Smooth muscle cell (in vitro differentiated cells): ENCODE results near the gene ZNF473. TPM values are rescaled to one million over a fixed set of nuclear protein-coding genes. Genes with fewer than 3 reads are reported as not detected.

ENCODE experiments used
- DNase-seq: peaks from one replicate; lab custom pipeline; 2025; ENCODE audit not compliant: unreplicated experiment; lab: John Stamatoyannopoulos, UW
- H2AFZ ChIP-seq: fragments of 200-600 bp; sonication (generic); 2 replicates; pipeline ENCODE4 v1.6.0; 2016; ENCODE audit warnings: antibody characterized with exemption, low read depth, mild to moderate bottlenecking
- H3F3A ChIP-seq: fragments of 200-600 bp; sonication (generic); 2 replicates; pipeline ENCODE4 v1.6.0; 2017; ENCODE audit warnings: antibody characterized with exemption, low read depth
- H3K27ac ChIP-seq: fragments of 200-600 bp; sonication (generic); 2 replicates; pipeline ENCODE4 v1.5.1; 2016; ENCODE audit warnings: low read depth, mild to moderate bottlenecking
- H3K27me3 ChIP-seq: fragments of 200-600 bp; sonication (generic); 2 replicates; pipeline ENCODE4 v1.6.1; 2016; ENCODE audit warnings: low read depth, mild to moderate bottlenecking
- H3K36me3 ChIP-seq: fragments of 200-600 bp; sonication (generic); 2 replicates; pipeline ENCODE4 v1.5.1; 2016; ENCODE audit warnings: low read depth
- H3K4me1 ChIP-seq: fragments of 200-600 bp; sonication (generic); 2 replicates; pipeline ENCODE4 v1.5.1; 2016; ENCODE audit warnings: low read depth
- H3K4me2 ChIP-seq: fragments of 200-600 bp; sonication (generic); 2 replicates; pipeline ENCODE4 v1.6.0; 2016; ENCODE audit warnings: mild to moderate bottlenecking
- H3K4me3 ChIP-seq: fragments of 200-600 bp; sonication (generic); 2 replicates; pipeline ENCODE4 v1.5.1; 2016; ENCODE audit warnings: mild to moderate bottlenecking
- H3K79me2 ChIP-seq: fragments of 200-600 bp; sonication (generic); 2 replicates; pipeline ENCODE4 v1.6.0; 2016; ENCODE audit warnings: low read depth, mild to moderate bottlenecking
- H3K9ac ChIP-seq: fragments of 200-600 bp; sonication (generic); 2 replicates; pipeline ENCODE4 v1.6.0; 2016; ENCODE audit warnings: low read depth
- H3K9me3 ChIP-seq: fragments of 200-600 bp; sonication (generic); replicated peaks from 2 replicates; pipeline ENCODE4 v1.5.1; 2016; ENCODE audit warnings: low read depth
- H4K20me1 ChIP-seq: fragments of 200-600 bp; sonication (generic); 2 replicates; pipeline ENCODE4 v1.6.0; 2016; ENCODE audit warnings: low read depth
- CTCF ChIP-seq: fragments of 200-600 bp; sonication (generic); IDR thresholded peaks from 2 replicates; pipeline ENCODE4 v1.5.1; 2017; ENCODE audit warnings: borderline replicate concordance, mild to moderate bottlenecking, antibody characterized with exemption; ENCODE audit not compliant: insufficient read depth, poor library complexity, severe bottlenecking
- WGBS: methylation state at CpG from one replicate; pipeline ENCODE4 v1.1.7; 2016; ENCODE audit warnings: low lambda C conversion rate; 5-methylcytosine and 5-hydroxymethylcytosine counted together
- polyA plus RNA-seq: library from polyadenylated mRNA; unstranded; fragments of >200 nt; fragmentation: Nextera tagmentation; extraction: Ambion mirVana; gene quantifications from 2 replicates; pipeline ENCODE4 v1.2.1, GENCODE V29; 2016
- total RNA-seq: library from RNA; depleted of rRNA; stranded (reverse); fragments of >200 nt; gene quantifications from 2 replicates; pipeline ENCODE4 v1.2.3, GENCODE V29; 2014

Gene ZNF473
- total and polyA plus RNA-seq, 2 experiments from 2014 or later, result 7.9 to 8.1 TPM

DNA sequence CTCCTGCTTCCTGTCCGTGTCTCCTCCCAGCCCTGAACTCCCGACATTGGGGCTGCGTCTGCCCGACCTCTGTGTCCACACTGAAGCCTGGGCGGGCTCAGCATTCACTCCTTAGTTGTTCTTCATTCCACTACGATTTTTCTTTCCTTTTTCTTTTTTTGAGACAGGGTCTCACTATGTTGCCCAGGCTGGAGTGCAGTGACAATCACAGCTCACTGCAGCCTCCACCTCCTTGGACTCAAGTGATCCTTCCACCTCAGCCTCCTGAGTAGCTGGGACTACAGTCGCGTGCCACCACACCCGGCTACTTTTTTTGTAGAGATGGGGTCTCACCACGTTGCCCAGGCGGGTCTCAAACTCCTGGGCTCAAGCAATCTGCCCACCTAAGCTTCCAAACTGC, 41.3 kb upstream of the ZNF473 start:
- WGBS, result 84% methylated on average over 11 of the region's 11 CpGs
- no peak overlapping the region for H3K4me2 ChIP-seq
- H2AFZ ChIP-seq, result no peak overlapping the region
- H3K4me3 ChIP-seq, result no peak overlapping the region
- H3K9ac ChIP-seq, result no peak overlapping the region
- DNase-seq, result no peak
- no peaks in the 10 kb centered on the region for H3K9me3 ChIP-seq
- TF ChIP-seq CTCF, result no peak
- no peaks in the 10 kb centered on the region for H3K27me3 ChIP-seq
- no peaks in the 10 kb centered on the region for H3K4me1 ChIP-seq
- peaks cover 41% of the 10 kb centered on the region for H4K20me1 ChIP-seq
- no peaks in the 10 kb centered on the region for H3F3A ChIP-seq
- H3K36me3 ChIP-seq, result no peaks in the 10 kb centered on the region
- H3K27ac ChIP-seq, result no peak overlapping the region
- H3K79me2 ChIP-seq, result no peaks in the 10 kb centered on the region

DNA sequence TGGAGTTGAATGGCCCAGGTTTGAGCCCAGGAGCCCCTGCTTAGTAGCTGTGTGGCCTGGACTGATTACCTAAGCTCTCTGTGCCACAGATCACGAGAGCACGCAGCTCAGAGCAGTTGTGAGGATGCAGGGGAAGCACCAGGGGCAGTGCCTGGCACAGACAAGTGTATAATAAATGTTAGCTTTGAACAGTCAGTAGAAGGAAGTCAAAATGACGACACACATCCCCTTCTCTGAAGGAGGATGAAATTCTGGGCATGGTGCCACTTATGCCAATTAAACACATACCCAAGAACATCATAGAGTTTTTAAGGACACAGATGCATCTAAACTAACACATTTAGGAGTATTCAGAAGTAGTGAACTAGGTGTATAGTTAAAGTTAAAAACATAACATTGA, 39.9 kb upstream of the ZNF473 start:
- Histone ChIP-seq H3K36me3 (no peaks in the 10 kb centered on the region), H3K9ac (no peak overlapping the region), H2AFZ (no peak overlapping the region), H3K4me1 (no peaks in the 10 kb centered on the region), H4K20me1 (peaks cover 45% of the 10 kb centered on the region), H3F3A (no peaks in the 10 kb centered on the region), H3K9me3 (no peaks in the 10 kb centered on the region), H3K4me2 (no peak overlapping the region), H3K27ac (no peak overlapping the region), H3K79me2 (no peaks in the 10 kb centered on the region), H3K27me3 (no peaks in the 10 kb centered on the region), H3K4me3 (no peak overlapping the region)
- no peak for DNase-seq
- TF ChIP-seq CTCF, result no peak
- WGBS, result 91% methylated on average over 3 of the region's 3 CpGs

DNA sequence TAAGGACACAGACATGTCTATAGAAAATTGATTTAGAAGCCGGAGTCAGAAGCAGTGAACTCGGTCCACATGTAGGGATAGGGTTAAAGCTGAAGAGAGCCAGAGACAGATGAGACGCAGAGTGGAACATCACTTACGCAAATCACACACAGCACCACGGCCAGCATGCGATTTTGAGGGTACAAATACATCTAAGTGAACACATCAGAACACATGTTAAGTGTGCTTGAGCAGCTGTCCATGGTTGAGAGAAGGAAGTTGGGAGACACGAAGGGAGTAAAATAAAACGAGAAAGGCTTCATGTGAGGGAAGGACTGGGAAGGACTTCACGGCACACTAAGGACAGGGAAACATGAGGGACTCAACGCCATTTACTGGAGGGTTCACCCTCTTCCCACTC, 39.5 kb upstream of the ZNF473 start:
- no peaks in the 10 kb centered on the region for H3K27me3 ChIP-seq
- TF ChIP-seq CTCF, result no peak
- no peak overlapping the region for H3K27ac ChIP-seq
- H3F3A ChIP-seq, result no peaks in the 10 kb centered on the region
- no peak overlapping the region for H2AFZ ChIP-seq
- H3K4me3 ChIP-seq, result no peak overlapping the region
- peaks cover 45% of the 10 kb centered on the region for H4K20me1 ChIP-seq
- no peak for DNase-seq
- no peak overlapping the region for H3K4me2 ChIP-seq
- no peaks in the 10 kb centered on the region for H3K79me2 ChIP-seq
- no peak overlapping the region for H3K9ac ChIP-seq
- 92% methylated on average over 10 of the region's 10 CpGs for WGBS
- no peaks in the 10 kb centered on the region for H3K36me3 ChIP-seq
- no peaks in the 10 kb centered on the region for H3K4me1 ChIP-seq
- no peaks in the 10 kb centered on the region for H3K9me3 ChIP-seq

DNA sequence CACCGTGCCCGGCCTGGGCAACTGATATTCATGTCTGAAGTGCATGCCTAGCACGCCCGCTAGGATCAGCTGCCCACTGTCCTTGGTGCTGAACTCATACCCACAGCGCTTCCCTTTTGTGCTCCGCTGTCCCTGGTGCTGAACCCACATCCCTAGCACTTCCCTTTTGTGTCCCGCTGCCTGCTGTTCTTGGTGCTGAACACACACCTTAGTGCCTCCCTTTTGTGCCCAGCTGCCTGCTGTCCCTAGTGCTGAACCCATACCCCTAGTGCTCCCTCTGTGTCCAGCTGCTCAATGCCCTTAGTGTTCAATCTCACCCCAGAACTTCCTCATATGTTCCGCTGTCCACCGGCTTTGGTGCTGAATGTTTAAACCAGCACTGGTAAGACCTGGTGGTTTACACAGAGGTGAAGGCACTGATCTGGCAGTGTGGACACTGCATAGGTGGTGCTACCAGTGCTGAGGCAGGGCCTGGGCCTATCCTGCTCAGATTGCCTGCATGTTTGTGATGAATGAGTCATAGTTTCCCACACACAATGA, 38.6 kb upstream of the ZNF473 start:
- TF ChIP-seq CTCF, result no peak
- no peaks in the 10 kb centered on the region for H3F3A ChIP-seq
- H3K27ac ChIP-seq, result no peak overlapping the region
- DNase-seq, result peak; percentile 62
- peaks cover 2% of the 10 kb centered on the region for H3K36me3 ChIP-seq
- no peak overlapping the region for H3K4me2 ChIP-seq
- H3K4me1 ChIP-seq, result no peaks in the 10 kb centered on the region
- H4K20me1 ChIP-seq, result peaks cover 44% of the 10 kb centered on the region
- H3K79me2 ChIP-seq, result no peaks in the 10 kb centered on the region
- no peak overlapping the region for H2AFZ ChIP-seq
- 11% methylated on average over 9 of the region's 9 CpGs for WGBS
- no peaks in the 10 kb centered on the region for H3K9me3 ChIP-seq
- H3K9ac ChIP-seq, result no peak overlapping the region
- no peak overlapping the region for H3K4me3 ChIP-seq
- no peaks in the 10 kb centered on the region for H3K27me3 ChIP-seq
